GM23338 (cell line): ENCODE results near the gene DNMT1. TPM values are rescaled to one million over a fixed set of nuclear protein-coding genes. Genes with fewer than 3 reads are reported as not detected.

Source experiments
- ATAC-seq: fragments of 200-7000 bp; cut with Tn5 transposase; 3 replicates; pipeline ENCODE4 v1.9.1; 2020
- DNase-seq: peaks from one replicate; pipeline ENCODE4 v3.0.0-alpha.2; 2015; ENCODE audit warnings: low spot score
- H2AFZ ChIP-seq: fragments of 200-600 bp; sonication (generic); 2 replicates; pipeline ENCODE4 v1.8.0; 2016; ENCODE audit warnings: antibody characterized with exemption, mild to moderate bottlenecking, moderate library complexity
- H3F3A ChIP-seq: fragments of 200-600 bp; sonication (generic); replicated peaks from 2 replicates; pipeline ENCODE4 v1.8.0; 2017; ENCODE audit warnings: antibody characterized with exemption, mixed run types, low read depth
- H3K27ac ChIP-seq: fragments of 200-600 bp; sonication (generic); 2 replicates; pipeline ENCODE4 v1.6.1; 2016; ENCODE audit warnings: low read depth
- H3K27me3 ChIP-seq: fragments of 200-600 bp; sonication (generic); 2 replicates; pipeline ENCODE4 v1.8.0; 2016; ENCODE audit warnings: mild to moderate bottlenecking, mixed run types, moderate library complexity; ENCODE audit not compliant: insufficient read depth
- H3K36me3 ChIP-seq: fragments of 200-600 bp; sonication (generic); 2 replicates; pipeline ENCODE4 v1.8.0; 2016; ENCODE audit warnings: mild to moderate bottlenecking; ENCODE audit not compliant: insufficient read depth
- H3K4me1 ChIP-seq: fragments of 200-600 bp; sonication (generic); 2 replicates; pipeline ENCODE4 v1.8.0; 2016; ENCODE audit warnings: mild to moderate bottlenecking, moderate library complexity; ENCODE audit not compliant: insufficient read depth
- H3K4me2 ChIP-seq: fragments of 200-600 bp; sonication (generic); 2 replicates; pipeline ENCODE4 v1.7.1; 2017; ENCODE audit warnings: mixed run types
- H3K4me3 ChIP-seq: fragments of 200-600 bp; sonication (generic); 2 replicates; pipeline ENCODE4 v1.6.1; 2016; ENCODE audit warnings: mixed run types
- H3K79me2 ChIP-seq: fragments of 200-600 bp; sonication (generic); replicated peaks from 2 replicates; pipeline ENCODE4 v1.8.0; 2017; ENCODE audit warnings: mild to moderate bottlenecking; ENCODE audit not compliant: insufficient read depth
- H3K9me2 ChIP-seq: fragments of 200-600 bp; sonication (generic); 2 replicates; pipeline ENCODE4 v1.8.0; 2017; ENCODE audit not compliant: insufficient read depth
- H4K20me1 ChIP-seq: fragments of 200-600 bp; sonication (generic); replicated peaks from 2 replicates; pipeline ENCODE4 v1.8.0; 2017; ENCODE audit warnings: mild to moderate bottlenecking; ENCODE audit not compliant: insufficient read depth
- H3K27ac Mint-ChIP-seq: 2 replicates; pipeline ENCODE4 v1.8.0; 2020; ENCODE audit warnings: inconsistent platforms, mild to moderate bottlenecking, moderate library complexity, mixed read lengths
- H3K27me3 Mint-ChIP-seq: 3 replicates; pipeline ENCODE4 v1.8.0; 2022; ENCODE audit warnings: low read depth, mild to moderate bottlenecking, moderate library complexity, mixed read lengths, inconsistent platforms; ENCODE audit not compliant: insufficient read depth, poor library complexity
- H3K36me3 Mint-ChIP-seq: 3 replicates; pipeline ENCODE4 v1.8.0; 2021; ENCODE audit warnings: low read depth, mild to moderate bottlenecking, inconsistent platforms, moderate library complexity, mixed read lengths
- H3K4me1 Mint-ChIP-seq: 3 replicates; pipeline ENCODE4 v1.8.0; 2020; ENCODE audit warnings: mild to moderate bottlenecking, inconsistent platforms, mixed read lengths
- H3K4me3 Mint-ChIP-seq: 3 replicates; pipeline ENCODE4 v1.8.0; 2021; ENCODE audit warnings: moderate library complexity, mild to moderate bottlenecking, inconsistent platforms, mixed read lengths
- H3K9me3 Mint-ChIP-seq: 3 replicates; pipeline ENCODE4 v1.8.0; 2020; ENCODE audit warnings: moderate library complexity, mild to moderate bottlenecking, inconsistent platforms, mixed read lengths
- CREB1 ChIP-seq: fragments of 250-450 bp; sonication (Bioruptor Pico); IDR thresholded peaks from 2 replicates; pipeline ENCODE4 v1.5.0; 2020; ENCODE audit warnings: low read depth, mild to moderate bottlenecking, moderate library complexity
- EZH2 ChIP-seq: fragments of 200-600 bp; sonication (generic); IDR thresholded peaks from one replicate; pipeline ENCODE4 v1.8.0; 2017; ENCODE audit warnings: antibody characterized with exemption, mild to moderate bottlenecking, low read depth; ENCODE audit not compliant: unreplicated experiment
- EZH2phosphoT487 ChIP-seq: fragments of 200-600 bp; sonication (generic); IDR thresholded peaks from one replicate; pipeline ENCODE4 v1.8.1; 2018; ENCODE audit warnings: antibody characterized with exemption; ENCODE audit not compliant: unreplicated experiment
- JUNB ChIP-seq: IDR thresholded peaks from one replicate; pipeline ENCODE4 v1.6.1; 2016; ENCODE audit warnings: antibody characterized with exemption; ENCODE audit not compliant: unreplicated experiment
- NANOG ChIP-seq: IDR thresholded peaks from 2 replicates; pipeline ENCODE4 v1.6.1; 2016; ENCODE audit warnings: antibody characterized with exemption, borderline replicate concordance
- POLR2AphosphoS5 ChIP-seq: IDR thresholded peaks from 2 replicates; pipeline ENCODE4 v1.6.1; 2016; ENCODE audit warnings: antibody characterized with exemption, low read depth
- STAT1 ChIP-seq: IDR thresholded peaks from one replicate; pipeline ENCODE4 v1.6.1; 2016; ENCODE audit warnings: antibody characterized with exemption; ENCODE audit not compliant: unreplicated experiment
- ZNF114 ChIP-seq: fragments of 250-450 bp; sonication (Bioruptor Pico); IDR thresholded peaks from 2 replicates; pipeline ENCODE4 v1.5.0; 2020; ENCODE audit warnings: mild to moderate bottlenecking, moderate library complexity
- ZNF331 ChIP-seq: fragments of 250-450 bp; sonication (Bioruptor Pico); IDR thresholded peaks from 2 replicates; pipeline ENCODE4 v1.5.0; 2020; ENCODE audit warnings: low read depth, mild to moderate bottlenecking, moderate library complexity
- polyA plus RNA-seq: library from polyadenylated mRNA; unstranded; fragments of >200 nt; fragmentation: Nextera tagmentation; extraction: Ambion mirVana; gene quantifications from 2 replicates; pipeline ENCODE4 v1.2.1, GENCODE V29; 2016
- total RNA-seq: library from RNA; depleted of rRNA; stranded (reverse); fragments of >200 nt; shearing (Covaris generic); gene quantifications from 2 replicates; pipeline ENCODE4 v1.2.3, GENCODE V29; 2014
- TF ChIP-seq, protein P1 (sequence below): fragments of 250-450 bp; sonication (Bioruptor Pico); IDR thresholded peaks from 2 replicates; pipeline ENCODE4 v1.5.0; 2020; ENCODE audit warnings: mild to moderate bottlenecking, moderate library complexity
- TF ChIP-seq, protein P2 (sequence below): IDR thresholded peaks from one replicate; pipeline ENCODE4 v1.6.1; 2018; ENCODE audit warnings: antibody characterized with exemption; ENCODE audit not compliant: unreplicated experiment
- TF ChIP-seq, protein P3 (sequence below), 2 experiments: fragments of 200-600 bp in 1 of 2; sonication (generic) in 1 of 2; conservative IDR thresholded peaks; 2 replicates each; pipeline versions ENCODE4 v1.5.1 to v1.6.1; 2016 to 2017; ENCODE audit warnings: antibody characterized with exemption in 2 of 2, low read depth in 2 of 2, mild to moderate bottlenecking in 2 of 2, moderate library complexity in 1 of 2
- TF ChIP-seq, protein P4 (sequence below): IDR thresholded peaks from 2 replicates; pipeline ENCODE4 v1.6.1; 2016; ENCODE audit warnings: antibody characterized with exemption

Gene DNMT1
- total and polyA plus RNA-seq, 2 experiments from 2014 or later: 238 to 589 TPM

DNA sequence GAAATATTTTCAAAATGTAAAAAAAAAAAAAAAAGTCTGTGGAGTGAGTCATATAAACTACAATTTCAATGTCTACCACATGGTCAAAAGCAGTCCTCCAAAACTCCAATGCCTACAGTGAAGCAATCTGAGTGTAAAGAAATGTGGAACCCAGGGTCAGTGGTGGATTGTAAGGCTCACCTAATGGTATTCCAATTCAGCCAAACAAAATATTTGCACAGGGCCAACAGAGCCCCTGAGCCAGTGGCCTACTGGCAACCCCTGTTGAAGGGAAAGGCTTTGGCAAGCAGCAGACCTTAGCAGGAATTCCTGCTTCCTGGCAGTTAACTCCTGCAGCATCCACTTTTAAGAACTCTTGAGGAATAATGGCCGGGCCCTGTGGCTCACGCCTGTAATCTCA, 3.4 kb downstream of the DNMT1 start:
- Mint-ChIP-seq H3K9me3 (no peaks in the 10 kb centered on the region), H3K4me3 (no peak overlapping the region), H3K36me3 (peaks cover 31% of the 10 kb centered on the region)

More for the DNA sequence above, 3.4 kb downstream of the DNMT1 start:
- no peak overlapping the region for H3K27ac Mint-ChIP-seq
- Histone ChIP-seq H3F3A (0 out of 2 replicates have a peak, but pooled peaks cover 6% of the 10 kb centered on the region), H3K4me1 (peaks cover 6% of the 10 kb centered on the region; the same call in 1 of the 2 replicates), H3K27me3 (no peaks in the 10 kb centered on the region), H3K4me3 (no peak overlapping the region), H4K20me1 (peaks cover 58% of the 10 kb centered on the region), H3K79me2 (peaks cover 82% of the 10 kb centered on the region), H2AFZ (no peak overlapping the region), H3K4me2 (no peak overlapping the region), H3K27ac (no peak overlapping the region), H3K36me3 (no peaks in the 10 kb centered on the region), H3K9me2 (no peaks in the 10 kb centered on the region)
- ATAC-seq: no peak
- TF ChIP-seq NANOG (no peak), ZNF114 (CRISPR knock-in tag) (no peak), STAT1 (no peak), POLR2AphosphoS5 (no peak), ZNF331 (CRISPR knock-in tag) (no peak), EZH2phosphoT487 (no peak), EZH2 (no peak), CREB1 (CRISPR knock-in tag) (no peak), JUNB (no peak)
- TF ChIP-seq, protein P1, sequence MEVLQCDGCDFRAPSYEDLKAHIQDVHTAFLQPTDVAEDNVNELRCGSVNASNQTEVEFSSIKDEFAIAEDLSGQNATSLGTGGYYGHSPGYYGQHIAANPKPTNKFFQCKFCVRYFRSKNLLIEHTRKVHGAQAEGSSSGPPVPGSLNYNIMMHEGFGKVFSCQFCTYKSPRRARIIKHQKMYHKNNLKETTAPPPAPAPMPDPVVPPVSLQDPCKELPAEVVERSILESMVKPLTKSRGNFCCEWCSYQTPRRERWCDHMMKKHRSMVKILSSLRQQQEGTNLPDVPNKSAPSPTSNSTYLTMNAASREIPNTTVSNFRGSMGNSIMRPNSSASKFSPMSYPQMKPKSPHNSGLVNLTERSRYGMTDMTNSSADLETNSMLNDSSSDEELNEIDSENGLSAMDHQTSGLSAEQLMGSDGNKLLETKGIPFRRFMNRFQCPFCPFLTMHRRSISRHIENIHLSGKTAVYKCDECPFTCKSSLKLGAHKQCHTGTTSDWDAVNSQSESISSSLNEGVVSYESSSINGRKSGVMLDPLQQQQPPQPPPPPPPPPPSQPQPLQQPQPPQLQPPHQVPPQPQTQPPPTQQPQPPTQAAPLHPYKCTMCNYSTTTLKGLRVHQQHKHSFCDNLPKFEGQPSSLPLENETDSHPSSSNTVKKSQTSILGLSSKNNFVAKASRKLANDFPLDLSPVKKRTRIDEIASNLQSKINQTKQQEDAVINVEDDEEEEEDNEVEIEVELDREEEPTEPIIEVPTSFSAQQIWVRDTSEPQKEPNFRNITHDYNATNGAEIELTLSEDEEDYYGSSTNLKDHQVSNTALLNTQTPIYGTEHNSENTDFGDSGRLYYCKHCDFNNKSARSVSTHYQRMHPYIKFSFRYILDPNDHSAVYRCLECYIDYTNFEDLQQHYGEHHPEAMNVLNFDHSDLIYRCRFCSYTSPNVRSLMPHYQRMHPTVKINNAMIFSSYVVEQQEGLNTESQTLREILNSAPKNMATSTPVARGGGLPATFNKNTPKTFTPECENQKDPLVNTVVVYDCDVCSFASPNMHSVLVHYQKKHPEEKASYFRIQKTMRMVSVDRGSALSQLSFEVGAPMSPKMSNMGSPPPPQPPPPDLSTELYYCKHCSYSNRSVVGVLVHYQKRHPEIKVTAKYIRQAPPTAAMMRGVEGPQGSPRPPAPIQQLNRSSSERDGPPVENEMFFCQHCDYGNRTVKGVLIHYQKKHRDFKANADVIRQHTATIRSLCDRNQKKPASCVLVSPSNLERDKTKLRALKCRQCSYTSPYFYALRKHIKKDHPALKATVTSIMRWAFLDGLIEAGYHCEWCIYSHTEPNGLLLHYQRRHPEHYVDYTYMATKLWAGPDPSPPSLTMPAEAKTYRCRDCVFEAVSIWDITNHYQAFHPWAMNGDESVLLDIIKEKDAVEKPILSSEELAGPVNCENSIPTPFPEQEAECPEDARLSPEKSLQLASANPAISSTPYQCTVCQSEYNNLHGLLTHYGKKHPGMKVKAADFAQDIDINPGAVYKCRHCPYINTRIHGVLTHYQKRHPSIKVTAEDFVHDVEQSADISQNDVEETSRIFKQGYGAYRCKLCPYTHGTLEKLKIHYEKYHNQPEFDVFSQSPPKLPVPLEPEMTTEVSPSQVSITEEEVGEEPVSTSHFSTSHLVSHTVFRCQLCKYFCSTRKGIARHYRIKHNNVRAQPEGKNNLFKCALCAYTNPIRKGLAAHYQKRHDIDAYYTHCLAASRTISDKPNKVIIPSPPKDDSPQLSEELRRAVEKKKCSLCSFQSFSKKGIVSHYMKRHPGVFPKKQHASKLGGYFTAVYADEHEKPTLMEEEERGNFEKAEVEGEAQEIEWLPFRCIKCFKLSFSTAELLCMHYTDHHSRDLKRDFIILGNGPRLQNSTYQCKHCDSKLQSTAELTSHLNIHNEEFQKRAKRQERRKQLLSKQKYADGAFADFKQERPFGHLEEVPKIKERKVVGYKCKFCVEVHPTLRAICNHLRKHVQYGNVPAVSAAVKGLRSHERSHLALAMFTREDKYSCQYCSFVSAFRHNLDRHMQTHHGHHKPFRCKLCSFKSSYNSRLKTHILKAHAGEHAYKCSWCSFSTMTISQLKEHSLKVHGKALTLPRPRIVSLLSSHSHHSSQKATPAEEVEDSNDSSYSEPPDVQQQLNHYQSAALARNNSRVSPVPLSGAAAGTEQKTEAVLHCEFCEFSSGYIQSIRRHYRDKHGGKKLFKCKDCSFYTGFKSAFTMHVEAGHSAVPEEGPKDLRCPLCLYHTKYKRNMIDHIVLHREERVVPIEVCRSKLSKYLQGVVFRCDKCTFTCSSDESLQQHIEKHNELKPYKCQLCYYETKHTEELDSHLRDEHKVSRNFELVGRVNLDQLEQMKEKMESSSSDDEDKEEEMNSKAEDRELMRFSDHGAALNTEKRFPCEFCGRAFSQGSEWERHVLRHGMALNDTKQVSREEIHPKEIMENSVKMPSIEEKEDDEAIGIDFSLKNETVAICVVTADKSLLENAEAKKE (CRISPR knock-in tag): no peak
- TF ChIP-seq, protein P2, sequence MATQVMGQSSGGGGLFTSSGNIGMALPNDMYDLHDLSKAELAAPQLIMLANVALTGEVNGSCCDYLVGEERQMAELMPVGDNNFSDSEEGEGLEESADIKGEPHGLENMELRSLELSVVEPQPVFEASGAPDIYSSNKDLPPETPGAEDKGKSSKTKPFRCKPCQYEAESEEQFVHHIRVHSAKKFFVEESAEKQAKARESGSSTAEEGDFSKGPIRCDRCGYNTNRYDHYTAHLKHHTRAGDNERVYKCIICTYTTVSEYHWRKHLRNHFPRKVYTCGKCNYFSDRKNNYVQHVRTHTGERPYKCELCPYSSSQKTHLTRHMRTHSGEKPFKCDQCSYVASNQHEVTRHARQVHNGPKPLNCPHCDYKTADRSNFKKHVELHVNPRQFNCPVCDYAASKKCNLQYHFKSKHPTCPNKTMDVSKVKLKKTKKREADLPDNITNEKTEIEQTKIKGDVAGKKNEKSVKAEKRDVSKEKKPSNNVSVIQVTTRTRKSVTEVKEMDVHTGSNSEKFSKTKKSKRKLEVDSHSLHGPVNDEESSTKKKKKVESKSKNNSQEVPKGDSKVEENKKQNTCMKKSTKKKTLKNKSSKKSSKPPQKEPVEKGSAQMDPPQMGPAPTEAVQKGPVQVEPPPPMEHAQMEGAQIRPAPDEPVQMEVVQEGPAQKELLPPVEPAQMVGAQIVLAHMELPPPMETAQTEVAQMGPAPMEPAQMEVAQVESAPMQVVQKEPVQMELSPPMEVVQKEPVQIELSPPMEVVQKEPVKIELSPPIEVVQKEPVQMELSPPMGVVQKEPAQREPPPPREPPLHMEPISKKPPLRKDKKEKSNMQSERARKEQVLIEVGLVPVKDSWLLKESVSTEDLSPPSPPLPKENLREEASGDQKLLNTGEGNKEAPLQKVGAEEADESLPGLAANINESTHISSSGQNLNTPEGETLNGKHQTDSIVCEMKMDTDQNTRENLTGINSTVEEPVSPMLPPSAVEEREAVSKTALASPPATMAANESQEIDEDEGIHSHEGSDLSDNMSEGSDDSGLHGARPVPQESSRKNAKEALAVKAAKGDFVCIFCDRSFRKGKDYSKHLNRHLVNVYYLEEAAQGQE: no peak
- TF ChIP-seq, protein P3, sequence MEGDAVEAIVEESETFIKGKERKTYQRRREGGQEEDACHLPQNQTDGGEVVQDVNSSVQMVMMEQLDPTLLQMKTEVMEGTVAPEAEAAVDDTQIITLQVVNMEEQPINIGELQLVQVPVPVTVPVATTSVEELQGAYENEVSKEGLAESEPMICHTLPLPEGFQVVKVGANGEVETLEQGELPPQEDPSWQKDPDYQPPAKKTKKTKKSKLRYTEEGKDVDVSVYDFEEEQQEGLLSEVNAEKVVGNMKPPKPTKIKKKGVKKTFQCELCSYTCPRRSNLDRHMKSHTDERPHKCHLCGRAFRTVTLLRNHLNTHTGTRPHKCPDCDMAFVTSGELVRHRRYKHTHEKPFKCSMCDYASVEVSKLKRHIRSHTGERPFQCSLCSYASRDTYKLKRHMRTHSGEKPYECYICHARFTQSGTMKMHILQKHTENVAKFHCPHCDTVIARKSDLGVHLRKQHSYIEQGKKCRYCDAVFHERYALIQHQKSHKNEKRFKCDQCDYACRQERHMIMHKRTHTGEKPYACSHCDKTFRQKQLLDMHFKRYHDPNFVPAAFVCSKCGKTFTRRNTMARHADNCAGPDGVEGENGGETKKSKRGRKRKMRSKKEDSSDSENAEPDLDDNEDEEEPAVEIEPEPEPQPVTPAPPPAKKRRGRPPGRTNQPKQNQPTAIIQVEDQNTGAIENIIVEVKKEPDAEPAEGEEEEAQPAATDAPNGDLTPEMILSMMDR (conservative IDR thresholded peaks at IDR 0.05; ENCODE audit: low read depth in 2 of 2): no peak
- TF ChIP-seq, protein P4, sequence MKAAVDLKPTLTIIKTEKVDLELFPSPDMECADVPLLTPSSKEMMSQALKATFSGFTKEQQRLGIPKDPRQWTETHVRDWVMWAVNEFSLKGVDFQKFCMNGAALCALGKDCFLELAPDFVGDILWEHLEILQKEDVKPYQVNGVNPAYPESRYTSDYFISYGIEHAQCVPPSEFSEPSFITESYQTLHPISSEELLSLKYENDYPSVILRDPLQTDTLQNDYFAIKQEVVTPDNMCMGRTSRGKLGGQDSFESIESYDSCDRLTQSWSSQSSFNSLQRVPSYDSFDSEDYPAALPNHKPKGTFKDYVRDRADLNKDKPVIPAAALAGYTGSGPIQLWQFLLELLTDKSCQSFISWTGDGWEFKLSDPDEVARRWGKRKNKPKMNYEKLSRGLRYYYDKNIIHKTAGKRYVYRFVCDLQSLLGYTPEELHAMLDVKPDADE: no peak
- H3K27me3 Mint-ChIP-seq: peaks cover 5% of the 10 kb centered on the region
- no peak for DNase-seq
- H3K4me1 Mint-ChIP-seq: no peaks in the 10 kb centered on the region; the same call in 2 of the 3 replicates
